Effector CD8-positive, alpha-beta T cell (primary cell): Measurements from ENCODE around the gene GNB1L.

Source experiments
- DNase-seq: peaks from one replicate; lab custom pipeline; 2025; lab: John Stamatoyannopoulos, UW
- total RNA-seq, 4 experiments: gene quantifications; one replicate each; lab custom pipeline; 2026; lab: John Stamatoyannopoulos, UW

Gene GNB1L
- total RNA-seq, result 10.7 to 22.1 (median 16.6) reads per million in 4 experiments

- DNase-seq, result peak; percentile 91
These were observed at the start of gene GNB1L, which contains the start of gene RTL10 for GRCh38 chr22:19854778-19855503. GNB1L (minus strand) TSS chr22:19854874; CDS start chr22:19821355, 33,519 bp downstream. RTL10 (minus strand) TSS chr22:19854874; CDS start chr22:19852261, 2,613 bp downstream.

- DNase-seq, result no peak
These were observed 49.6 kb upstream of the GNB1L start for GRCh38 chr22:19904174-19904856.

DNA sequence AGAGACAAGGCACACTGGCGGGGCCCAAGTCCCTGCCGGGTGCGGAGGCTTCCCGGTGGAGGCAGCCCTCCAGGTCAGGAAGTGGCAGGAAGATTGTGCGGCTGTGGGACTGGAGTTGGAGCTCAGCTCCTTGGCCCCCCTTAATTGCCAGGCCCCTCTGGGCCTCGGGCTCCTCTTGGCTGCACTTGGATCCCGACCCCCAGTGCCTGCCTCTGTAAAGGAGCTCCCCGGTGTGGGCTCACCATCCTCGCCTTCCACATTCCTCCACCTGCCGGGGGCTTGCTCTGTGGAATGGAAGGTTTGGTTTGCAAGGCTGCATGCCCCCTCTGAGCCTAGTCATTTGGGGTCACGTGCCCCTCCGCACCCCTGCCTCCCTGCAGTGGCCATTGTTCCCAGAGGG is 48.8 kb upstream of the GNB1L start:
- no peak for DNase-seq

- DNase-seq, result no peak
These were observed 48.4 kb upstream of the GNB1L start for GRCh38 chr22:19903031-19903430.

DNA sequence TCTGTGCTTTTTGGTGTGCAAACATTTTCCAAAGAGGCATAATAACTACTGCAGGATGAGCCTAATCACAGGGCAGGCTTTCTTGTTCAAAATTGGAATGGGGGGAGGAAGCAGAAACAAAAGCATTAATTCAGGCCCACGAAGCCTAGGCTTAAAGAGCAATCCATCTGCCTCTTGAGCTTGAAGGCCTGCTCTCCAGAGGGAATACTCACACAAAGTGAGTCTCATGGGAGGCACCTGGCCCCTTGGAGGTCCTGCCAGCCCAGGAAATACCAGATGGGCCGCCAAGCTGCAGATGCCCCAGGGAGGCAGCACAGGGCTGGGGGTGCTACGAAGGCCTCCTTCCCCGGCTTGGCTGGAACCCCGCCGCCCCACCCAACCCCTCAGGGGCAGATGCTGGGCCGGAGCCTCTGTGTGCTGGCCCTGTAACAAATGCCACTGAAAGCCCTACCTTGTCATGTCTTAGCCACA is 47.6 kb upstream of the GNB1L start:
- DNase-seq, result no peak

DNA sequence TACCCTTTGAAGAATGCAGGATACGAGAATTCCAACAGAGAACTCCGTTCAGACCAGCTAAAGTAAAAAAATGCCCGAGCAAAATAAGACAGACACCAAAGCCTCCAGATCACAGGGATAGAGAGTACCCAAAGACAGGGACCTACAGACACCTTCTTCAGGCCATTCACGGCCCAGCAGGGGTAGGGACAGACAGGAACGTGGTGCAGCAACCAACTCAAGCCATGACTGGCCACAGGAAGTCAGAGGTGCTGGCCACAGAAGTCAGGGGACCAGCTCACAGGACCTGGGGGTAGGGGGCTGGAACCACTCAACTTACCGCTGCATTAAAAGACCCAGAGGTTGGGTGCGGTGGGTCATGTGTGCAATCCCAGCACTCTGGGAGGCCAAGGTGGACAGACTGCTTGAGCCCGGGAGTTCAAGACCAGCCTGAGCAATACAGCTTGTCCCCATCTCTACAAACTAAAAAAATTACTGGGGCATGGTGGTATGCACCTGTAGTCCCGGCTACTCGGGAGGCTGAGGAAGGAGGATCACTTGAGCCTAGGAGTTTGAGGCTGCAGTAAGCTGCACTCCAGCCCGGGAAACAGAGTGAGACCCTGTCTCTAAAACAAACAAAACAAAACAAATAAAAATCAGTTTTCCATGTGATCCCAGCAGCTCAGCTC is 47.0 kb upstream of the GNB1L start:
- DNase-seq, result no peak

DNA sequence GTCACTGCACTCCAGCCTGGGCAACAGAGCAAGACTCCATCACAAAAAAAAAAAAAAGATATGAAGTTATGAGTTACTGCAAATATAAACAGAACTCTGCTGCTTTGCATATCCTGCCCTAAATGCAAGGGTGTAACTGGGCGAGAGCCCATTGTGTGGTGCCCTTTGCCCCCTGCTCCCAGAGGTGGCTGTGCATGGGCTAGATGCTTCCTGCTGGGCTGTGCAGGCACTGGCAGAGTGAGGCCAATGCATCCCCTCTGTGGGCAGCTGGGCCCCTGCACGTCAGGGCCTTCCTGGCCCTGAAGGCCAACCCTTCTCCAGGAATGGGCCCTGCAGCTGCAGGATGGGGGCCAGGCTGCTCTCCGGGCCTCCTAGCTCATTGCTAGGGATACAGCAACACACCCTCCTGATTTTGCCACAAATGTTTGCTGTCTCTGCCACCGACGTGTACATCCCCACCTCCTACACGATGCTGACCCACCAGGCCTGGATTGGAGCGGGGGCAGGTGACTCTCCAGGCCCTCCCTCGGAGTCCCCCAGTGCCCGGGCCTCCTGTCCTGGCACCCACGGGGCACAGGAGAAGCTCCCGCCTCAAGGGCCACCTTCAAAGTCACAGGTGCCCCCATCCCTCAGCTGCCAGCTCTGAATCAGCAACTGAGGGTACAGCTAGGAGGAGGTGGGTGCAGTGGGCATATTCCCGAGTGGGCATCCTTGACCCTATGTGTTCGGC is 46.2 kb upstream of the GNB1L start:
- DNase-seq, result no peak

DNA sequence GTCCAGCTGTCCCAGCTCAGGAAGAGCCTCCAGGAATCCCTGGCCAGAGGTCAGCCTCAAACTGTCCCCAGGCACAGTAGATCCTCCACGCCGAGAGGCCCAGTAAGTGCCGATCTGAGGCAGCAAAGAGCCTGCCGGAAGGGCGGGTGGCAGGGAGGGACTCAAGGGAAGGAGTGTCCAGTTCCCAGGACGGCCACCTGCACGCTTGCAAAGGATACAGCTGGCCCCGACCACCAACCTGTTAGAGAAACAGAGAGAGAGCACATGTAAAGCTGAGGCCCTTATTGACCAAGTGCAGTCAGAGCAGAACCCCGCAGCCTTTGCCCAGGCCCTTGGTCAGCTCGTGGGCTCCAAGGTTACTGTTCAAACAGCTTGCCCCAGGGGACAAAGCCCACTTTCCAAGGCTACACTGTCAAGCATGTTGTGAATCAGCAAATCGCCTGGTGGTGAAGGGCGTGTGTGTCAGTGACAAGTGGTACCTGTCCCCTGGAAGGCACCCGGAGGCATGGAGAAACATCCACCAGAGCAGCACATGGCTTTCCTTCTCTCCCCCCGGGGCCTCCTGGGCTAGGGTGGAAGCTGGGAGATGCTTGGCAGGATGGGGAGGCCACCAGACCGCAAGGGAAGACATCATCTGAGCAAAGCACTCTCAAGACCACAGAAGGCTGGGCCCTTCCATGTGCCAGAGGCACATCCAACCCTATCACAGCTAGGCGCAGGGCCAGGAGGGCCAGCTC is 44.3 kb upstream of the GNB1L start:
- DNase-seq, result no peak

GRCh38 chr22:19898145-19898544 is 43.5 kb upstream of the GNB1L start:
- no peak for DNase-seq

GRCh38 chr22:19897726-19898125 is 43.1 kb upstream of the GNB1L start:
- no peak for DNase-seq

DNA sequence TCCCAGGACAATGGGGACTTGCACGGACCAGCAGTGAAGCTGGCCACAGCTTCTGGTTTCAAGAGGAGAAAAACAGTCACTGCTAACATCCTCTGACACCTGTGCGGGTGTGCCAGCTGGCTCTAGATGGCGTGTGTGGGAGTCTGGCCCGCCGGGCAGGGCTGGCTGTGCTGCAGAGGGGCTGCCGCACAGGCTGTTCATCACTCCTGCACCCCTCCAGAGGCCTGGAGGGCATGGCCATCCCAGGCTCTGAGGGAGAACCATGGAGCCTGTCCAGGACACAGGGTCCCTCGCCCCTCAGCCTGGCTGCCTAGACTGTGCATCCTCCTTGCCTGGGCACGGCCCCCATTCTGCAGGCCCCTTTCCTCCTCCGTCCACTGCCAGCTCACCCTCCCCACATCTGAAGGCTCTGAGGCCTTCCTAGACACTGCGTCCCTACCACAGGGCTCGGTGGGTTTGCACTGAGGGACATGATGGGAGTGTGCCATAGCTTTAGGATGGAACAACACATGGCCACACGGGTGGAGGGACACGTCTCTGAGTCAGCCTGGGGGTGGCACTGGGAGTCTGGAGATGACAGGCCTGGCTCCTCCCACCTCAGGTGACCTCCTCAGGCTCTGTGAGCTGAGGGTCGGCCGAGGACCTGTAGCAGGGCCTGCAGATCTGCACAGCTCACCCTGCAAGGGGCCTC is 42.1 kb upstream of the GNB1L start:
- no peak for DNase-seq

- no peak for DNase-seq
These were observed 40.6 kb upstream of the GNB1L start for GRCh38 chr22:19895160-19895849.

- DNase-seq, result no peak
These were observed 38.7 kb upstream of the GNB1L start for GRCh38 chr22:19893363-19893762.

DNA sequence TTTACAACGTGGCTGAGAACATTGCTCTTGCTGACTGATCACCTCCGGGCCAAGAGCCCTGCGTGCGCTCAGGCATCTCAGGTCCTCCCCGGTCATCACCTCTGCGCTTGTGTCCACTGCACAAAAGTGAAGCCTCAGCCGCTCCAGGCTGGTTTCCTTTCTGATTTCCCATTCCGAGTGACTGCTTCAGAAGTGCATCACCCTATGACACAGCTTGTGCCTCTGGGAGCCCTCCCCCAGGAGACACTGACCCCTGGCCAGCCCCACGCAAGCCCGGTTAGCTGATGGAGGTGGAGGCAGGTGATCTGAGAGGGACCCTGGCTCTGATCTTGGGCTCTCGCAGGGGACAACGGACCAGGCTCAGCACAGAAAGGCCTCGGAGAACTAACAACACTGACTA is 38.3 kb upstream of the GNB1L start:
- no peak for DNase-seq

DNA sequence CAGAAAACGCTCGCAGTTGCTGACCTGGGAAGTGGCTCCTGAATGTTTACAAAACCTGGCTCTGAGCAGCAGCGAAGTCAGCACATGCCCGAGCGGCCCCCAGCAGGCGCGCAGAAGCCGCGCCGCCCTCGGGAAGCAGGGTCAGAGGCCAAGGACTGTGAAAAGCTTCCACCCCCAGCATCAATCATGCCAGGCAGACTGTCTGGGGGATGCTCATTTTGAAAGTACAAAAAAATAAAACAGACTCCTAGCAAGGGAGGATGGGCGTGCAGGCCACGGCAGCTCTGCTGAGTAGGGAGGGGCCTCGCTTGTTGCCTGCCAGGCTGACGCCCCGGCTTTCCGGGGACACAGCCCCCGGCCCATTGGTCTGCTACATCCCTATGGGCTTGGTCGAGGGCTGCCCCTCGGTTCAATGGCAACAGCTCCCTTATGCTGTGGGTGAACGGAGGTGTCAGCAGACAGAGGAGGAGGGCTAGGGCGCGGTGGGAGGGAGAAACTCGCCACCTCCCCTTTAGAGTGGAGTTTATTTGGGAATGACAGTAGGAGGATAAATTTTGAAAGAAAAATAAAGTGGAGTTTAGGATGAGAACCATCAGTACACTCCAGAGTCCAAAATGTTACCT is 37.7 kb upstream of the GNB1L start:
- DNase-seq, result peak; percentile 13

DNA sequence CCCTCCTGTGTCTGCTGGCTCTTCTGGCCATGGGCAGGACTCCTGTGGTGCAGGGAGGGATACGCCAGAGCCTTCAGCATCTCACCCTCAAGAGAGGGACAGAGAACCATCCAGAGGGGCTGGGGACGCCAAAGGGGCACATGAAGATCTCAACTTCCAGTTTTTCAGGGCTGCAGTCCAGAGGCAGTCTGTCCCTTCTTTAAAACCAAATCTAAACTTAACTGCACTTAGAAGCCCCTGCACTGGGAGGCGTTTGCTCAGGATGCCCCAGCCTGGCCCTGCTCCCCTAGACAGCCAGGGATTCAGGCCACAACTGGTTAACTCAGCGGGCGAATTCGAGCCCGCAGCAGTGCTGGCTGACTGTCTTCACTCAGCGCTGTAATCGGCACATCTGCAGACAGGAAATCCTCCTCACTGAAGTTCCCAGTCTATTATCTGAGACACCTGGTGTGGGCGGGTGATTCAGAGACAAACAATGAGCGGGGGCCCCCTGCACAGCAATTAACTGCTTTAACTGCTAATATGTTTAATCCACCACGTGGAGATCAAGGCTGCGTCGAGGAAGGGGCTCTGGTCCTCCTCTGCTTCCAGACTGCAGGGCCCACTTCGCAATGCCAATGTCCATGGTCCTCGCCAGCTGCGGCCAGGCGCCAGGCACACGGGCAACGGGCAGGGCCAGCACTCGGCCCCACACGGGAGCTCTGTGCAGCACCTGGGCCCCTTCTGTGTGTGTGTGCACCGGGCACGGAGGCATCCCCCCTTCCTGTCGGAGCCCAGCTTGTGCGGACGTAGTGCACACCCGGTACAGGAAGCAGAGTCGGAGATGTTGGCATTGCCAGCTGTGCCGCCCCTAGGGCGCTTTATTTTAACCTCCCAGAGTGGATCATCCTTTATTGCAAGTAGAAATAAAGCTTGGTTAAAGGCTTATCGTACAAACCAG is 36.9 kb upstream of the GNB1L start:
- peak; percentile 66 for DNase-seq

- DNase-seq, result no peak
These were observed 36.0 kb upstream of the GNB1L start for GRCh38 chr22:19890502-19891316.

GRCh38 chr22:19889951-19890350 is 35.3 kb upstream of the GNB1L start:
- no peak for DNase-seq
